HuH-7.5 (cell line): ENCODE data around the gene PRC1.

ENCODE experiments used
- DNase-seq: peaks from one replicate; pipeline ENCODE4 v3.0.0; 2011; ENCODE audit warnings: low spot score

PRC1 gene

GRCh38 chr15:90955624-90956273 lies 38.6 kb downstream of the PRC1 start:
- peak; percentile 69 for DNase-seq

GRCh38 chr15:90954712-90955623 lies 39.4 kb downstream of the PRC1 start, which contains the start of gene RCCD1:
Gene RCCD1 (plus strand): TSS chr15:90954884. CDS start chr15:90956735, 1,851 bp downstream.
- DNase-seq: peak; percentile 100

- DNase-seq: no peak
Observed at GRCh38 chr15:90953947-90954711, 40.2 kb downstream of the PRC1 start.

- no peak for DNase-seq
Observed at GRCh38 chr15:90952901-90953677, 41.2 kb downstream of the PRC1 start.

GRCh38 chr15:90950676-90951075 lies 43.7 kb downstream of the PRC1 start:
- DNase-seq: no peak

- no peak for DNase-seq
Observed at GRCh38 chr15:90949979-90950675, 44.2 kb downstream of the PRC1 start.

- no peak for DNase-seq
Observed at GRCh38 chr15:90948506-90948905, 45.8 kb downstream of the PRC1 start.

GRCh38 chr15:90947577-90948357 lies 46.6 kb downstream of the PRC1 start:
- DNase-seq: no peak

- no peak for DNase-seq
Observed at GRCh38 chr15:90946941-90947576, 47.3 kb downstream of the PRC1 start.

- no peak for DNase-seq
Observed at GRCh38 chr15:90946538-90946937, 47.8 kb downstream of the PRC1 start.

- DNase-seq: no peak
Observed at GRCh38 chr15:90945091-90945490, 49.2 kb downstream of the PRC1 start.

GRCh38 chr15:90942354-90943120 lies 51.8 kb downstream of the PRC1 start:
- DNase-seq: no peak

- DNase-seq: no peak
Observed at GRCh38 chr15:90941038-90941437, 53.3 kb downstream of the PRC1 start.

- no peak for DNase-seq
Observed at GRCh38 chr15:90939756-90940155, 54.6 kb downstream of the PRC1 start.

GRCh38 chr15:90938261-90938660 lies 56.1 kb downstream of the PRC1 start:
- no peak for DNase-seq

GRCh38 chr15:90936823-90937222 lies 57.5 kb downstream of the PRC1 start:
- no peak for DNase-seq

GRCh38 chr15:90934949-90935751 lies 59.2 kb downstream of the PRC1 start, which contains the start of gene UNC45A:
Gene UNC45A (plus strand): TSS chr15:90935285. CDS start chr15:90935325, 40 bp downstream.
- peak; percentile 98 for DNase-seq
